Measurements from ENCODE around the gene NFATC2. TPM values are rescaled to one million over a fixed set of nuclear protein-coding genes. Genes with fewer than 3 reads are reported as not detected.

Gene NFATC2
- total RNA-seq, 2 donors from 2014 or later: 11.9 to 24.5 TPM

DNA sequence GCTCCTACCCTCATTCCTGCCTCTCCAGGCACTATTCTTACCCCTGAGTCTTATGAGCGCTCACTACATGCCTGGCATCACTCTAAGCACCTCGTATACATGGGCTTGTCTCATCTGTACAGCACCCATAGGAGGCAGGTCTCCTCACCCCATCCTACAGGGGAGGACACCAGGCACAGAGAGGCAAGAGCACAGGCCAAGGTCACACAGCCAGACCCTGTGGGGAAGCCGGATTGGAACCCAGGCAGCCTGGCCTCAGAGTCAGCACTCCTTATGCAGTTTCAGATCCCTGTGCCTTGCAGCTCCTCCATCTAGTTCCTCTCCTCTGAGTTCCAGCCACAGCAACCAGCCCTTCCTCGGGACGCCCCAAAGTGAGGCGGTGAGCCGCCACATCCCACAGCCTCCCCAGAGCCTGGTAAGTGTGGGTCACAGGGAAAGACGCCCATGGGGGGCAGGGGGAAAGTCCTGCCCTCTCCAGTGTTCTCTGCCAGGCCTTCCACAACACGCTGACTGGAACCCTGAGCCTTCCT is 103.3 kb downstream of the NFATC2 start:
- H3K4me1 ChIP-seq (ENCODE audit: control insufficient read depth in 1 of 2, low read depth in 2 of 2): no peaks in the 10 kb centered on the region
- no peaks in the 10 kb centered on the region for H3K27me3 ChIP-seq (replicated peaks; ENCODE audit: insufficient read depth)
- DNase-seq (ENCODE audit: low spot score) (no peak), ATAC-seq (ENCODE audit: insufficient number of reproducible peaks, low FRiP score, low read depth) (no peak)
- TF ChIP-seq, protein P1, sequence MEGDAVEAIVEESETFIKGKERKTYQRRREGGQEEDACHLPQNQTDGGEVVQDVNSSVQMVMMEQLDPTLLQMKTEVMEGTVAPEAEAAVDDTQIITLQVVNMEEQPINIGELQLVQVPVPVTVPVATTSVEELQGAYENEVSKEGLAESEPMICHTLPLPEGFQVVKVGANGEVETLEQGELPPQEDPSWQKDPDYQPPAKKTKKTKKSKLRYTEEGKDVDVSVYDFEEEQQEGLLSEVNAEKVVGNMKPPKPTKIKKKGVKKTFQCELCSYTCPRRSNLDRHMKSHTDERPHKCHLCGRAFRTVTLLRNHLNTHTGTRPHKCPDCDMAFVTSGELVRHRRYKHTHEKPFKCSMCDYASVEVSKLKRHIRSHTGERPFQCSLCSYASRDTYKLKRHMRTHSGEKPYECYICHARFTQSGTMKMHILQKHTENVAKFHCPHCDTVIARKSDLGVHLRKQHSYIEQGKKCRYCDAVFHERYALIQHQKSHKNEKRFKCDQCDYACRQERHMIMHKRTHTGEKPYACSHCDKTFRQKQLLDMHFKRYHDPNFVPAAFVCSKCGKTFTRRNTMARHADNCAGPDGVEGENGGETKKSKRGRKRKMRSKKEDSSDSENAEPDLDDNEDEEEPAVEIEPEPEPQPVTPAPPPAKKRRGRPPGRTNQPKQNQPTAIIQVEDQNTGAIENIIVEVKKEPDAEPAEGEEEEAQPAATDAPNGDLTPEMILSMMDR (IDR thresholded peaks at IDR 0.05): no peak
- no peak overlapping the region for H3K4me3 ChIP-seq
- H3K27ac ChIP-seq: no peak overlapping the region
- no peaks in the 10 kb centered on the region for H3K9me3 ChIP-seq
- no peaks in the 10 kb centered on the region for H3K36me3 ChIP-seq

DNA sequence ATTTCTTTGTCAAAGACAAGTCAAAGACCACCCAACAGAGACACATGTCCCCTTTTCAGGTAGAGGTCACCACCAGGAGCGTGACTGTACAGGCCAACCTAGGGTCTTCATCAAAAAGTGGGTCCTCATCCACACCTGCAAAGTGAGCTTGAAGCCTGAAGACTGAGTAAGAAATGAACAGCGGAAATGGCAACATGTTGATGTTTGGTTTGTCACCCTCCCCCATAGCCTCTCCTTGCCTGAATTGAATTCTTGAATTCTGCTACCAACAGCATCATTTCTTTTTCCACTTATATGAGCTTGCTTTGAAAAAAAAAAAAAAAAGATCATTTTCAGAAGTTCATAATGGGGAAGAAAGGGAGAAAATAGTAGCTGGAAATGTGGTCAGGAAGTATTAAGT is 104.4 kb downstream of the NFATC2 start:
- no peak for ATAC-seq (ENCODE audit: insufficient number of reproducible peaks, low FRiP score, low read depth)
- Histone ChIP-seq H3K27ac (no peak overlapping the region), H3K4me3 (no peak overlapping the region), H3K4me1 (ENCODE audit: control insufficient read depth in 1 of 2, low read depth in 2 of 2) (no peaks in the 10 kb centered on the region), H3K9me3 (no peaks in the 10 kb centered on the region), H3K36me3 (no peaks in the 10 kb centered on the region), H3K27me3 (replicated peaks; ENCODE audit: insufficient read depth) (no peaks in the 10 kb centered on the region)
- TF ChIP-seq, protein P1 (IDR thresholded peaks at IDR 0.05): no peak
- no peak for DNase-seq (ENCODE audit: low spot score)

DNA sequence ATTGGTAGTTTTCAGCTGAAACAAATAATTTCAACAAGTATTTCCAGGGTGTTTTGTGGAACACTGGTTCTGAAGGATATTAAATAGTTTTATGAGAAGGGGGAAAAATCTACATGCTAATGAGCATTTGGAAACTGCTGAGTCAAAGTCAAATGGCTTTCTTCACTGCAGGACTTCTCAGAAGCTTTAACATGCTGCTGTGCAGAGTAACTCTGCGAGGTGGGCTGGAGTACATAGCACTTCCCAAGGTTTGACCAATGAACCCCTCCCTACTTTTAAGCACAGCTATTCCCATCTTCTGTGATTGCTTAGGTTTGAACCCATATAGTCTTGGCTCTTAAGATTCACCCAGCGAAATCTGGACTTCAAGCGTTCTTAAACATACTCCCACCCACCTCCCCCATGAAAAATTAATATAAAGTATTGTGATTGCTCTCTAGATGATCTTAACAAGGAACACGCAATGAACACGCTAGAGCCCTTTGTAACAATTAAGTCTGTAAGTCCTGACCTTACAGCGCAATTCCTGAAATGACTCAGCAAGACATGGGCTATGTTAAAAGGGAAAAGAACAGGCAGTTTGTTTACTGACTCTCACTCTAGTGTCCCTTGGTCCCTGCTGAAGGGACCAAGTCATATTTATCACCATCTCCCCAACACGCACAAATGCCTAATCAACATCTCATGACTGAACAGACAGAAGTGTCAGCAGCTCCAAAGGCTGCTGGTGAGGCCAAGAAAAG is 105.2 kb downstream of the NFATC2 start:
- no peak for DNase-seq (ENCODE audit: low spot score)
- TF ChIP-seq, protein P1 (IDR thresholded peaks at IDR 0.05): no peak
- Histone ChIP-seq H3K4me1 (ENCODE audit: control insufficient read depth in 1 of 2, low read depth in 2 of 2) (no peaks in the 10 kb centered on the region), H3K27me3 (replicated peaks; ENCODE audit: insufficient read depth) (no peaks in the 10 kb centered on the region), H3K4me3 (no peak overlapping the region), H3K27ac (no peak overlapping the region), H3K9me3 (no peaks in the 10 kb centered on the region), H3K36me3 (no peaks in the 10 kb centered on the region)
- no peak for ATAC-seq (ENCODE audit: insufficient number of reproducible peaks, low FRiP score, low read depth)

DNA sequence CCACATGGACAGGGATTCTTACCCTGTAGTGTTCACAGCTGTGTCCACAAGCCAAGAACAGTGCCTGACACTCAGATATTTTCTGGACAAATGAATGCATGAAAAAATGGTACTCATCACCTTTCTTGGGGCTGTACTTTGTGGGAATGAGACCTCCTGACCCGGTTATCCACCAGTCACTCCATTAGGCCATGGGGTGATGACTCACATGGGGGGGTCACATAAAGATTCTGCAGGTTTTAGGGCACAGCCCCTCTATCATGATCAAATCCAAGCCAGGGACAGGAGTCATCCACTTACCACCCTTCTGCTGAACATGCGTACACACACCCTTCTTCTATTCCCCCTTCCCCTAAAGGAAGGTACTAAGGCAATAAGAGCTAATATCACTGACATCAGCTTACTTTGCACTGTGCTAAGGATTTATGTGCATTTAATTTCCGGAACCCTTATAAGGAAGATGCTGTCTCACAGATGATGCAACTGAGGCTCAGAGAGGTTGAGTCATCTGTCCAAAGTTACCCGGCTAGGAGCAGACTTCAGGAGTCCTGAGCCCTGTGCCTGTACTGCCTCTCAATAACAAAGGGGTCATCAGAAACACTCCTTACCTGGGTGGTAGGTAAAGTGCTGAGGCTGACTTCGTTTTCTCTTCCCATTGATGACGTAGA is 107.8 kb downstream of the NFATC2 start:
- Histone ChIP-seq H3K9me3 (no peaks in the 10 kb centered on the region), H3K4me1 (ENCODE audit: control insufficient read depth in 1 of 2, low read depth in 2 of 2) (no peaks in the 10 kb centered on the region), H3K4me3 (no peak overlapping the region), H3K36me3 (no peaks in the 10 kb centered on the region), H3K27me3 (replicated peaks; ENCODE audit: insufficient read depth) (no peaks in the 10 kb centered on the region), H3K27ac (no peak overlapping the region)
- no peak for DNase-seq (ENCODE audit: low spot score)
- no peak for ATAC-seq (ENCODE audit: insufficient number of reproducible peaks, low FRiP score, low read depth)
- TF ChIP-seq, protein P1 (IDR thresholded peaks at IDR 0.05): no peak

DNA sequence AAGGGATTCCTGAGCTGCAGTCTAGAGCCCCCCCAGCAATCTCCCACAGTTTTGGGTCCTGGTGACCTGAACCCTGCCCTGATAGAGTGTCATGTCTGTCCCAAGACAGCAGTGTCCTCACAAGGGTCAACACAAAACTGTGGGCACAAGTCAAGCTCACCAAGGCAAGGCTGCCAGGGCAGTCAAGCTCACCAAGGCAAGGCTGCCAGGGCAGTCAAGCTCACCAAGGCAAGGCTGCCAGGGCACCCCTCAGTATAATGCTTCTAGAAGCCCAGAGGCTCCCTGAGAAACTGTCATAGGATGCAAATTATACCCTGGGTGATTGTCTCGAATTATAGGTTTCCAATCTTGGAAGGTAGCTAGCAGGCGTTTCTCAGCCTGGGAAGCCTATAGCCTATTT is 108.5 kb downstream of the NFATC2 start:
- H3K27me3 ChIP-seq (replicated peaks; ENCODE audit: insufficient read depth): no peaks in the 10 kb centered on the region
- H3K36me3 ChIP-seq: no peaks in the 10 kb centered on the region
- H3K4me1 ChIP-seq (ENCODE audit: control insufficient read depth in 1 of 2, low read depth in 2 of 2): peaks cover 0 to 5% of the 10 kb centered on the region in 2 donors
- H3K9me3 ChIP-seq: no peaks in the 10 kb centered on the region
- DNase-seq (ENCODE audit: low spot score) (no peak), ATAC-seq (ENCODE audit: insufficient number of reproducible peaks, low FRiP score, low read depth) (no peak)
- TF ChIP-seq, protein P1 (IDR thresholded peaks at IDR 0.05): no peak
- H3K4me3 ChIP-seq: no peak overlapping the region
- H3K27ac ChIP-seq: no peak overlapping the region
